OCI-LY7 (cell line): ENCODE results near the gene GCSAM.

Experiments used
- CTCF ChIP-seq: fragments of 200-600 bp; sonication (generic); conservative IDR thresholded peaks from 2 replicates; pipeline ENCODE4 v1.5.1; 2014; ENCODE audit warnings: mild to moderate bottlenecking, antibody characterized with exemption, low read length, moderate library complexity, mixed read lengths
- EZH2phosphoT487 ChIP-seq: fragments of 200-600 bp; sonication (generic); IDR thresholded peaks from 2 replicates; pipeline ENCODE4 v1.6.1; 2018; ENCODE audit warnings: low read depth, borderline replicate concordance, mild to moderate bottlenecking, mixed run types, antibody characterized with exemption, low read length, moderate library complexity, mixed read lengths

- no peak for TF ChIP-seq CTCF
- no peak for TF ChIP-seq EZH2phosphoT487
These were observed 8.2 kb upstream of the GCSAM start for GRCh38 chr3:112141293-112141692.
